Aorta (tissue), 5 donors: Measurements from ENCODE around the gene RSAD1. TPM values are rescaled to one million over a fixed set of nuclear protein-coding genes. Genes with fewer than 3 reads are reported as not detected.

Source experiments
- ATAC-seq: fragments of 200-7000 bp; cut with Tn5 transposase; one replicate; pipeline ENCODE4 v1.9.1; 2022; ENCODE audit warnings: moderate library complexity; ENCODE audit not compliant: low FRiP score
- DNase-seq, 2 donors: peaks; one replicate each; pipeline ENCODE4 v3.0.0-alpha.2; 2020
- H3K27ac ChIP-seq, 2 donors: one replicate each; pipeline ENCODE4 v1.5.1; 2013; ENCODE audit warnings: low read length in 2 of 2, mild to moderate bottlenecking in 2 of 2, moderate library complexity in 2 of 2, control low read depth in 1 of 2, inconsistent platforms in 1 of 2, low read depth in 1 of 2
- H3K27me3 ChIP-seq, 2 donors: one replicate each; pipeline ENCODE4 v1.6.1; 2013; ENCODE audit warnings: control low read depth in 1 of 2, low read length in 1 of 2, mild to moderate bottlenecking in 1 of 2, moderate library complexity in 1 of 2; ENCODE audit not compliant: insufficient read depth in 2 of 2, control insufficient read depth in 1 of 2
- H3K36me3 ChIP-seq, 2 donors: one replicate each; pipeline ENCODE4 v1.6.1; 2013; ENCODE audit warnings: control low read depth in 1 of 2, low read length in 1 of 2, mild to moderate bottlenecking in 1 of 2; ENCODE audit not compliant: insufficient read depth in 2 of 2, control insufficient read depth in 1 of 2
- H3K4me1 ChIP-seq, 2 donors: one replicate each; pipeline ENCODE4 v1.6.1; 2013; ENCODE audit warnings: low read length in 2 of 2, control low read depth in 1 of 2, mild to moderate bottlenecking in 1 of 2, moderate library complexity in 1 of 2; ENCODE audit not compliant: insufficient read depth in 2 of 2, control insufficient read depth in 1 of 2
- H3K4me3 ChIP-seq, 2 donors: one replicate each; pipeline ENCODE4 v1.5.1; 2013; ENCODE audit warnings: low read length in 2 of 2, control low read depth in 1 of 2, mild to moderate bottlenecking in 1 of 2
- H3K9me3 ChIP-seq: one replicate; pipeline ENCODE4 v1.6.1; 2013; ENCODE audit warnings: mild to moderate bottlenecking, low read length; ENCODE audit not compliant: control insufficient read depth
- WGBS, 2 donors: extraction: QIAGEN DNeasy Blood & Tissue Kit; methylation state at CpG; one replicate each; pipeline ENCODE4 v1.1.7; 2013; 5-methylcytosine and 5-hydroxymethylcytosine counted together
- intact Hi-C, 2 donors: fragments of 100-400 bp; cut with DNase I; formaldehyde crosslinking; loops; one replicate each; pipeline versions ENCODE4 v1.14.2 to v1.15.0; 2022
- polyA plus RNA-seq, 2 donors: library from polyadenylated mRNA; stranded (reverse); fragments of 200-250 nt; gene quantifications; one replicate each; pipeline ENCODE4 v1.2.3, GENCODE V29; 2013
- total RNA-seq, 2 donors: library from RNA; stranded (reverse); fragmentation: NEBNext Ultra II Directional; extraction: Animal tissue kit (Norgen Biotek cat#: 25700); gene quantifications; one replicate each; pipeline ENCODE4 v1.2.1, GENCODE V29; 2021
- donor health status: healthy with polysubstance abuse.
- donor health status: Bipolar disorder and iron deficiency.
- donor health status: DM: no; HTN: no; CAD: no.
- donor health status: DM: no; HTN: no; CAD: no.
- donor health status: DM: yes; HTN: yes; CAD: no.

RSAD1 gene
- total and polyA plus RNA-seq, 4 donors: 12.1 to 42.3 (median 35.7) TPM

GRCh38 chr17:50462446-50462845 is 16.2 kb upstream of the RSAD1 start:
- ATAC-seq: no peak
- DNase-seq: peak in 1 of 2 donors; percentile 39
- Histone ChIP-seq H3K27ac (no peak overlapping the region), H3K4me1 (no peaks in the 10 kb centered on the region), H3K27me3 (no peaks in the 10 kb centered on the region), H3K9me3 (no peaks in the 10 kb centered on the region), H3K36me3 (no peaks in the 10 kb centered on the region), H3K4me3 (no peak overlapping the region)
- 83 to 85% methylated on average over 9 of the region's 9 CpGs for WGBS, 2 donors
- intact Hi-C loops: no loop called here

GRCh38 chr17:50464121-50464520 is 14.5 kb upstream of the RSAD1 start:
- DNase-seq (no peak), ATAC-seq (no peak)
- Histone ChIP-seq H3K27me3 (no peaks in the 10 kb centered on the region), H3K4me1 (no peaks in the 10 kb centered on the region), H3K27ac (no peak overlapping the region), H3K36me3 (no peaks in the 10 kb centered on the region), H3K4me3 (no peak overlapping the region), H3K9me3 (no peaks in the 10 kb centered on the region)
- 89 to 93% methylated on average over 3 of the region's 3 CpGs for WGBS, 2 donors
- intact Hi-C loops: no loop called here

- no peak for ATAC-seq
- 87 to 91% methylated on average over 4 of the region's 4 CpGs for WGBS, 2 donors
- no peaks in the 10 kb centered on the region for H3K4me1 ChIP-seq
- no peak overlapping the region for H3K4me3 ChIP-seq
- no peaks in the 10 kb centered on the region for H3K27me3 ChIP-seq
- peak in 1 of 2 donors; percentile 46 for DNase-seq
- no peaks in the 10 kb centered on the region for H3K36me3 ChIP-seq
- H3K27ac ChIP-seq: no peak overlapping the region
- intact Hi-C loops: no loop called here
- H3K9me3 ChIP-seq: no peaks in the 10 kb centered on the region
These were observed 13.9 kb upstream of the RSAD1 start for GRCh38 chr17:50464736-50465135.

GRCh38 chr17:50465171-50465570 is 13.5 kb upstream of the RSAD1 start:
- no peaks in the 10 kb centered on the region for H3K27me3 ChIP-seq
- no peaks in the 10 kb centered on the region for H3K4me1 ChIP-seq
- H3K4me3 ChIP-seq: no peak overlapping the region
- H3K27ac ChIP-seq: no peak overlapping the region
- no peak for ATAC-seq
- no peaks in the 10 kb centered on the region for H3K36me3 ChIP-seq
- intact Hi-C loops: no loop called here
- 93 to 96% methylated on average over 6 of the region's 6 CpGs for WGBS, 2 donors
- H3K9me3 ChIP-seq: no peaks in the 10 kb centered on the region
- DNase-seq: peak in 1 of 2 donors; percentile 55

GRCh38 chr17:50465635-50466034 is 13.0 kb upstream of the RSAD1 start:
- no peaks in the 10 kb centered on the region for H3K27me3 ChIP-seq
- peak in 1 of 2 donors; percentile 39 for DNase-seq
- no peak for ATAC-seq
- no peaks in the 10 kb centered on the region for H3K4me1 ChIP-seq
- intact Hi-C loops: no loop called here
- no peaks in the 10 kb centered on the region for H3K9me3 ChIP-seq
- no peak overlapping the region for H3K27ac ChIP-seq
- WGBS, 2 donors: 96 to 98% methylated on average over 9 of the region's 9 CpGs
- H3K36me3 ChIP-seq: no peaks in the 10 kb centered on the region
- no peak overlapping the region for H3K4me3 ChIP-seq

GRCh38 chr17:50466371-50467113 is 12.1 kb upstream of the RSAD1 start:
- H3K27ac ChIP-seq: no peak overlapping the region
- DNase-seq: peak in 1 of 2 donors; percentile 43
- peaks cover 0 to 1% of the 10 kb centered on the region in 2 donors for H3K36me3 ChIP-seq
- intact Hi-C loops: no loop called here
- no peaks in the 10 kb centered on the region for H3K4me1 ChIP-seq
- no peak for ATAC-seq
- no peaks in the 10 kb centered on the region for H3K27me3 ChIP-seq
- H3K9me3 ChIP-seq: no peaks in the 10 kb centered on the region
- H3K4me3 ChIP-seq: no peak overlapping the region
- WGBS, 2 donors: 85 to 87% methylated on average over 9 of the region's 9 CpGs

GRCh38 chr17:50467114-50467854 is 11.4 kb upstream of the RSAD1 start:
- DNase-seq (peak in 1 of 2 donors; percentile 55), ATAC-seq (no peak)
- H3K9me3 ChIP-seq: no peaks in the 10 kb centered on the region
- no peak overlapping the region for H3K27ac ChIP-seq
- WGBS, 2 donors: 87 to 91% methylated on average over 7 of the region's 7 CpGs
- no peaks in the 10 kb centered on the region for H3K27me3 ChIP-seq
- H3K4me3 ChIP-seq: no peak overlapping the region
- H3K36me3 ChIP-seq: peaks cover 0 to 1% of the 10 kb centered on the region in 2 donors
- H3K4me1 ChIP-seq: no peaks in the 10 kb centered on the region
- intact Hi-C loops: no loop called here

GRCh38 chr17:50467855-50468303 is 10.8 kb upstream of the RSAD1 start:
- DNase-seq (no peak), ATAC-seq (no peak)
- WGBS, 2 donors: 67 to 71% methylated on average over 13 of the region's 13 CpGs
- Histone ChIP-seq H3K4me1 (no peaks in the 10 kb centered on the region), H3K27ac (no peak overlapping the region), H3K36me3 (peaks cover 0 to 1% of the 10 kb centered on the region in 2 donors), H3K9me3 (no peaks in the 10 kb centered on the region), H3K4me3 (no peak overlapping the region), H3K27me3 (no peaks in the 10 kb centered on the region)
- intact Hi-C loops: no loop called here
